Stimulated activated CD4-positive, alpha-beta T cell treated with anti-CD3 and anti-CD28 coated beads, Interleukin-1b, Interleukin-23, amount 100 ng/mL, for 24 hours (primary cell): ENCODE measurements around the gene PLEKHA5.

Experiments used
- DNase-seq, 4 experiments: peaks; one replicate each; pipeline ENCODE4 v3.0.0-alpha.2; 2020; ENCODE audit warnings: low read depth in 4 of 4, low spot score in 1 of 4

The PLEKHA5 gene

DNA sequence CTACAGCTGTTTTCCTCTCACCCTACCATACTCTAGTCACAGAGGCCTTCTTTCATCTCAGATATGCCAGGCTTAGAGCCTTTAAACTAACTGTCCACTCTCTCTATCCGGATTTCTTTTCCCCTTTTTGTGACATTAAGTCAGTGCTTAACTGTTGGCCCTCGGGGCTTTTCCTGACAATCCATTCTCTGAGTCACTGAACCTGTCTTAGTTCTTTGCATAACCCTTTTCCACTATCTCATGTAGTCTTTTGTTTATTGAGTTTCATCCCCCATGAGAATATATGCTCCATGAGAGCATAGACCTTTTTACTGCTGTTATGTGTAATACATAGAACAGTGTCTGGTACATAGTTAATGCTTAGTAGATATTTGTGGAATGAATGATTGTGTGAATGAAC is 68.7 kb downstream of the PLEKHA5 start:
- no peak for DNase-seq

DNA sequence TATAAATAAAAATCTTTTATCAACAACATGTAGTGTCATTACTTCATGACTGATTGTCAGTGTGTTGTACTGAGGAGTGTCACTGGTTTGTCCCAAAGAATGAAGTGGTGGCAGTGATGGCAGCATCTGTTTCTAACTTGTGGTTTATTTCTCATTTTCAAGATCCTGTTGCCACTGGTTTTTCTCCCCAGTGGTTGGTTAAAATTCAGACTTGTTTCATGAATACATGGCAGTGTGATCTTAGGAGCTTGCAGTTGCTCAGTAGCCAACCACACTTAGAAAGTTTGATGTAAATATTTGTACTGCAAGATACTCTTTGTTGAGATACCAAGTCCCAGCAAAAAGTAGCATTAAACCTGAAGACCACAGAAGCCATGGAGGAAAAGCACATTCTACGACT is 69.8 kb downstream of the PLEKHA5 start:
- DNase-seq: no peak

DNA sequence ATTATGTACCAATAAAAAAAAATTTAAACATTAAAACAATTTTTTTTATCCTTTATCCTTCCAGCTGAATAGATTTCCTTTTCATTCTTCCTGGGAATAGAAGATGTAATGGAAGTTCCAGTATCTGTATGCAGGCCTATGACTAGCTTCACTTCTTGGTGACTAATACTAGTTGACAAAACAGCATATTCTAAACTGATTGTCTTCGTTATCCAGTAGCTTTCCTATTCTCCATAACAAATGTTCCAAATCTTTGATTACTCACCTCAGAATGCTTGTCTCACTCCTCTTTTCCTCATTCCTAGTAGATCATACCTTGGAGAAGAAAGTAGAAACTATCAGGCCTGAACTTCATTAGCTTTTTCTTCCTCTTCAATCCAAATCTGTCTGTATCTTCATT is 70.7 kb downstream of the PLEKHA5 start:
- DNase-seq: no peak

DNA sequence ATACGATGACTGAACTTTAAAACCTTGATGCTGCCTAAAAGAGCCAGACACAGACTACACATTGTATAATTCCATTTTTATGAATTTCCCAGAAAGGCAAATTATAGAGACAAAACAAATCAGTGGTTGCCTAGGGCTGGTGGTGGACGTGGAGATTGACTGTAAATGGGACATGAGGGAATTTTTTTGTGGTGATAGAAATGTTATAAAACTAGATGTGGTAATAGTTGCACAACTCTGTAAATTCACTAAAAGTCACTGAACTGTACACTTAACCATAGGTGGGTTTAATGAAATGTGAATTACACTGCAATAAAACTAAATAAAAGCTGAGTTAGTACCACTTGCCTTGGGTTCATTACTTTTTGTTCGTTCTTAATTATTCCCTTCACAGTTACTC is 72.1 kb downstream of the PLEKHA5 start:
- DNase-seq: no peak

DNA sequence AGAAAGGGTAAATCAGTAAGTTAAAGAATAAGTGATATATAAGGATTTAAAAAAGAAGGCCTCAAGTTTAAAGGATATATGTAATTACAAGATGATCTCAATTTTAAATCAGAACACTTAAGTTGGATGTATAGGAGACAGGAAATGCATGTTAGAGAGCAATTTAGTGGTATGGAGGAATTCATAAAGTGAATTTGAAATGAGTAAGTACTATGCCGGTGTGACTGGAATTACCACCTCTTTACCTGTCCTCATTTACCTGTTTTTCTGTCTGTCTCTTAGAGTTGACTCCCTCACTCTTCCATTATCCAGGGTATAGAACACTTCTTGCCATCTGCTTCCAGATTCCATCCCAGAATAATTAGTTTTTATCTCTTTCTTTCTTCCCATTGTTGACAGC is 73.5 kb downstream of the PLEKHA5 start:
- no peak for DNase-seq

DNA sequence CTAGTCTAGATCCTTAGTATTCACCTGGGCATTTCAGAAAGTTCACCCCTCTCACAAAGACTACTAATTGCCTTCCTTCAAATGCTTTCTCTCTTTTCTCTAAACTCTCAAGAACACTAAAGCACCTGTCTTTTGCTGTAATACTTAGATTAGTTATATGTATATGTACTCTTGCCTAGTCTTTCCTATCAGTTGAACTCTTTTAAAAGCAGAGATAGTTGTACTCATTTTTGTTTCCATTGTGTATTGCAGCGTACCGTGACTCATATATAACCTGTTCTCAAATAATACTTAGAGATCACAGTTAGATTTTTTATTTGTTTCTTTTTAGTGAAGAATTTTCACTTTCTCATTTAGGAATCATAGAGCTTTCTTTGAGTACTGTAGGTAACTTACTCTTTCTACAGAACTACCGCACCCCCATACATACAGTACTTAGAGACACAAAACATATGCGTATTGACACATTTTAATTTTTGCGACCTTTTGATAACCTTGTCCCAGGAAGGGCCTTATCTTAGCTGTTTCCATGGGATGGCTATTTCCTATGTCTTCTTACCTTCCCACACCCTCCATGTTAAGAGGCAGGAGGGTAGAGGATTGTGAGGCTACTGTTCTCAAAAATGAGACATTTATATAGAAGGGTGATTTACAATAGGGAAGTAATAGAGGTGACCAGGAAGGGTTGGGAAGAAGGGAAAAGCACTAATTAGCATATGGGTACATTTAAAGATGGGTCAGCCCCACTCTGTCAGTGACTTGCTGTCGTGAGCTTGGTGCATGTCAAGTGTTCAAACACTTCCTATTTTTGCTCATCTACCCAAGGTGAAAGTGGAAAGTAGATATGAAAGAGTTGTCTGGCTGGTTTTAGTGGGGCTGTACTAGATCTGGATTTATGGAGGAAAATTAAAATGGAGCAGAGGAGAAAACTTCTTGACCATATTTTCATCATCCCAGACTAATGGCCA is 74.3 kb downstream of the PLEKHA5 start:
- DNase-seq: no peak

DNA sequence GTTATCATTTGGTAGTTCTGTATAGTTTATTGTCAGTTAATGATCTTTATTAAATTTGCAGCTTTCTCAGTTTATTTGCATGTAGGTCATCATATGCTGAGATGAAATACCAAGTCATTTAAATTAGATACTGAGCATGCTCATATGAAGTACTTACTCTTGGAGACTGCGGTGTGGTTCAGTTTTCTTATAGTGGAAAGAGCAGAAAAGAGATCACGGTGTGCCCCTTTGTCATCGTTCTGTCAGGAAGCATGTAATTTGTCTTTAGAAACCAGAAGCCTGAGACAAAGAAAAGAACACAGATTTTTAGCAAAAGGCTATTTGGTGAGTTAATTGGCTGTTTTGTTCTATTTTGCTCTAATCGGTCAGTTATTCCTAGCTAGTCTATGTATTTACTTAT is 75.6 kb downstream of the PLEKHA5 start:
- DNase-seq: no peak

DNA sequence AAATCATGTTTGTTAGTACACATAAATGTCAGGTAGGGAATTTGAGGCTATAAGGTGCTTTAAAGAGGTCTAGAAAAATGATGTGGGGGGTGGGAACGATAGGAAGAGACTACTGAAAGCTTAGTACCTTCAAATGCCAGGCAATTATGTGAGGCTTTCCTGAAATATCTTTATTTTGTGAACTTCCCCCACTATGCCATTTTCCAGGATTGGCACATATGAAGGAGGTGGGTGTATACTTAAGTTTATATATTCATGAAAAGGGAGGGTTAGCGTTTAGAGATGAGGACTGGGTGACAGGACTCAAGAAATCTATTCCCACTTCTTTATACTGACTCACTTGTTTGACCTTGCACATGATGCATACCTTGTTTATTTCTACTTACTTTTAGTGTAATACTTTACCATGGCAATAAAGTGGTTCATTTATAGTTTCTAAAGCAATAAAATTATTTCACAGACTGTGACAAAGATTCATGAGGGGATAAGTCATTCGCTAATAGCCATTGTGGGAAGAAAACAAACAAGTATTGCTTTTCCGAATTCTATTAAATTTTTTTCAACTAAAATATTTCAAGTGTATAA is 77.1 kb downstream of the PLEKHA5 start:
- DNase-seq: no peak

DNA sequence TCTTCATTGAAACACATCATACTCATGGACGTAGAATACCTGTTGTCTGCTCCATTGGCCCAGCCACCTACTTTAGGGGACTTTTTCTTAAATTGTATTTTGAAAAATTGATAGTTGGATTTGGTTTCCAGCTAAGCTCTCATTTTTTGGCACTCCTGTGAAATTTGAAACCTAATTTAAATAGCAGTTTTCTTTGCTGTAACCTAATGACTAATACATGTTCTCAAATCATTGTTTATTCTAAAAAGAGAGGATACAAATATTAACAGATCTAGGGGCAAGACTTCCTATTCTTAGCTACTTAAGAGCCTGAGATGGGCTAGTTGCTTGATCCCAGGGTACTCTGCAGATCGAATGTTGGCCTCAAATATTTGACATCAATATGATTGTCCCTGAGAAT is 78.9 kb downstream of the PLEKHA5 start:
- no peak for DNase-seq

DNA sequence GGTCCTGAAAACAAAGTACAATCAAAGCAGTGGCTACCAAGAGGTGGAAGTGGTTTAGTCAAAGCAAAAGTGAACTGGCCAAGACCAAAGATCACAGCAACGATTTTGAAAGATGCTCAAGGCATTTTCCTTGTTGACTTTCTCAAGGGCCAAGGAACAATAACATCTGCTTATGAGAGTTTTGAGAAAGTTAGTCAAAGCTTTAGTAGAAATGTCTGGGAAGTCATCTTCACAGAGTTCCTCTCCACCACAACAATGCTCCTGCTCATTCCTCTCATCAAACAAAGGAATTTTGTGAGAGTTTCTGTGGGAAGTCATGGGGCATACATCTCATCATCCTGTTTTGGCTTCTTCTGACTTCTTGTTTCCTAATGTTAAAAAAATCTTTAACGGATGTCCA is 80.1 kb downstream of the PLEKHA5 start:
- no peak for DNase-seq

DNA sequence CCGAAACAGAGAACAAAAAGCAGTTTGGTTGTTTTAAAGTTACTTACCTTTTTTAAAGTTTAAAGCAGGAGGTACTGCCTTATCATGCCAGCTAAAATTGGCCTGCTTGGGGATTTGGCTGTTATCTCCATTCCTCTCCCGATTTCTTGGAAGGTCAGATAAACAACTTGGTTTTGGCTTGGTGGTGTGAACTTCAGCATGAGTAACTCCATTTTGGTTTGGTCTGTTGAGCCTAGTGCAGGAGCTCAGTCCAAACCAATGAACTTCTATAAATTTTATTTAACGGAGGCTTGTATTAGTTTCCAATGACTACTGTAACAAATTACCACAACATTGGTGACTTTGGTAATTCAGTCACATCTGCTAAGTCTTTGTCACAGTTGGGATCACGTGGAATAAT is 82.3 kb downstream of the PLEKHA5 start:
- DNase-seq: no peak

DNA sequence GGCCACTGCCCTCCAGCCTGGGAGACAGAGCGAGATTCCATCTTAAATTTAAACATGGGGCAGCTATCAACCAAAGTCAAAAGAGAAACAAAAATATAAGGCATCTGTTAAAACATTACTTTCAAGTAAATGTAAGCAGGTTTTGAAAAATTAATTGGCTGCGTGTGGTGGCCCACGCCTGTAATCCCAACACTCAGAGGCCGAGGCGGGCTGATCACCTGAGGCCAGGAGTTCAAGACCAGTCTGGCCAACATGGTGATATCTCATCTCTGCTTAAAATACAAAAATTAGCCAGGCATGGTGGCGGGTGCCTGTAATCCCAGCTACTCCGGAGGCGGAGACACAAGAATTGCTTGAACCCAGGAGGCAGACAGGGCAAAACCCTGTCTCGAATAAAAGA is 82.7 kb downstream of the PLEKHA5 start:
- no peak for DNase-seq

DNA sequence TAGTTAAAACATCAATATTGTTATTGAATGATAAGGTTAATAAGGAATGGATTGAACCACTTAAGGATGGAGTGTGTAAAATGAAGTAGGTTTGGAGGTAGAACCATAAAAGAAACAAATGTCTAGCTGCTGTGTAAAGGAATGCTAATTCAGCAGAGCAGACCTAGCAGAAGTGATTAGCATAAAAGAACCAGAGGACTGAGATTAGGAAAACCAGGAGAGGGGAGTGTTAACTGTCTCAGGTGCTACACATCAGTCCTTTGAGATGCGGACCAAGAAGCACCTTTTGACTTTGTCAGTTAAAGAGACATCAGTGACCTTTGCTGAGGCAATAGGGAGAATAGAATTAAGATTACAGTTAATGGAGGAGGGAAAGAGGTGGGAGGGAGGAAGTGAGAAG is 84.5 kb downstream of the PLEKHA5 start:
- no peak for DNase-seq

DNA sequence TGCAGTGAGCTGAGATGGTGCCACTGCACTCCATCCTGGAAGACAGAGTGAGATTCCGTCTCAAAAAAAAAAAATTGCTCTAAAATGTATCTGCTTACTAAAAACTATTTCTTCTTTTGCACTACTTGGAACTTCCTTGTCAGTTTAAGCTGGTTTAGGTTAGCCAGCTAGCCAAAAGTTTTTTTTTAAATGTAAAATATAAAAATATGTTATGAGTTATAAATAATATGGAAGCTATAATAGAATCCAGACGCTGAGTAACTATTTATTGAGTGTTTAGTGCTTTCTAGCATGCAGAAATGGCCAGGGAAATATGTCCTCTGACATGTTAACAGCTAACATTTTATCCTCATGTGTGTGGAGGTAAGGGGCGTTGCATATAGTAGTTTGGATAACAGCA is 85.6 kb downstream of the PLEKHA5 start:
- DNase-seq: no peak

DNA sequence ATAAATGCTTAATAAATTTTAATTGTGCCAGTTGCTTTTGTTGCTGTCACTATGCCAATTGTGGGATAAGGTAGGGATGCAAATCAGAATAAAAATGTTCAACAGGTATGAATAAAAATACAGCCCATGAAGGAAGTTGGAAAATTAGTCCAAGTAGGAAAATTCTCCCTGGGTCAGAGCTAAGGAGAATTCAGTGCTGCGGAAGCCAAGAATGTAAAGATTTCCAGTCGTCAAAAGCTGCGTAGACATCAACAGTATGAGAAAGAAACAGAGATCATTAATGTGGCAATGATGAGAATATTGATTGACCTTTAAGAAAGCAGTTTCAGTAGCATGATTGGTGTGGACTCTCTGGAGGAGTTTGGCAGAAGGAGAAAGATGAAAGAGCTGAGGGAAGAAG is 87.9 kb downstream of the PLEKHA5 start:
- DNase-seq: no peak

DNA sequence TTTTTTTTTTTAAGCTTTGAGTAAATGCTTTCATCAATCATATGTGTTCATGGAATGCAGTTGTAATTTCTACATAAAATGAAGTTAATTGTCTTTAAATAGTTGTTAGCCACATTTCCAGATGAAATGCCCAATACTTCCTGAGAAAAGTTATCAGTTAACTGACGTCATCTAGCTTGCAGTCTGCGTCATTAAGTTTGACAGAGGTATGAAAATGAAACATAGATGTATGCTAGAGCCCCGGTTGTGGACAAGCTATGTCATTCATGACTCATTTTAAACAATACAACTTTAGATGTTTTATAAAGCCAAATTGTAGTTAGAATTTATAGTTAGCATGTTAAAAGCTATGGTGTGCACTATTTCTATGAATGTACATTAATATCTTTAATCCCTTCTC is 90.7 kb downstream of the PLEKHA5 start:
- no peak for DNase-seq

DNA sequence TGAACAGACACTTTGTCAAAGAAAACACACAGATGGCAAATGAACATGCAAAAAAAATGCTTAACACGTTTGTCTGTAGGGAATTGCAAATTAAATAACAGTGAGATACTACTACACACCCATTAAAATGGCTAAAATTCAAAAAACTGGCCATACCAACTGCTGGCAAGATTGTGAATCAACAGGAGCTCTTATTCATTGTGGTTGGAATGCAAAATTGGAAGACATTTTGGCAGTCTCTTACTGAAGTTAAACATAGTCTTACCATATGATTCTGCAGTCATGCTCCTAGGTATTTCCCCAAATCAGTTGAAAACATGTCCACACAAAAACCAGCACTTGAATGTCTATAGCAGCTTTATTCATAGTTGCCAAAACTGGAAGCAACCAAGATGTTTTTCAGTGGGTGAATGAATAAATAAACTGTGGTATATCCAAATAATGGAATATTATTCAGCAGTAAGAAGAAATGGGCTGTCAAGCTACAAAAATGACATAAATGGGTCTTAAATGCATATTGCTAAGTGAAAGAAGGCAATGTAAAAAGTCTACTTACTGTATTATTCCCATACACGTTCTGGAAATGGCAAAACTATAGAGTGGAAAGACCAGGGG is 91.4 kb downstream of the PLEKHA5 start:
- DNase-seq: no peak

DNA sequence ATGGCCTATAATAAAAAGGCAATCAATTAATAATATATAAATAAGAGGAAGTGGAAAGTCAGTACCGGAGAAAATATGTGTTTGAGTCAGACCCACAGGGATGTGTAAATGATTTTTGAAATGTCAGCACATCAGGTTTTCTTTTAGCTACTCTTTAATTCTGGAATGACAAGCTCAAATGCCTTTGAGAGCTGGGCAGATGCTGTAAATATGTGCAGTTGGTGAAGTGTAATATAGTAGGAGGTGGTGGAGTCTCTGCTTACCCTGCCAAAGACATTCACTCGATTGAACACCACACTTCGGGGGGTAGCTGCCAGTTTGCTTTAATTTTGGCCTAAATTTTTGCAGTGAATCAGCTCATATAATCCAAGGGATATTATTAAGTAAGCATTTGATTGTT is 93.0 kb downstream of the PLEKHA5 start:
- no peak for DNase-seq

DNA sequence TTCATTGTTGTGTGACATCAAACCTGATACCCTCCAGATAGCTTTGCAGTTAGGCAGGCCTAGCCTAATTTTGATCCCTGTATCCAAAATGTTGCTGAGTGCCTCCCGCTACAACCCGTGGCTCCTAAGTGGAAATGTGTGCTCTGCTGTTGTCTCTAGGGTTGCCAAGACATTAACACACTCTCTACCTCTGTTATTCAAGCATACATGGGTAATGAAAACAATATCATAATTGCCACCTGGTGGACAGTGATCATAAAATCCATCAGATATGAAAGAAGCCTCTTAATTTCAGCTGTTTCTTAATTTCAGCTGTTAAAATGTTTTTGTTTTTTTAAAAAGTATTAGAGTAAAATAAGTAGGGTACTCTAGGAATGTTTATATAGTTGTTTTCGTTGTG is 93.5 kb downstream of the PLEKHA5 start:
- DNase-seq: no peak

DNA sequence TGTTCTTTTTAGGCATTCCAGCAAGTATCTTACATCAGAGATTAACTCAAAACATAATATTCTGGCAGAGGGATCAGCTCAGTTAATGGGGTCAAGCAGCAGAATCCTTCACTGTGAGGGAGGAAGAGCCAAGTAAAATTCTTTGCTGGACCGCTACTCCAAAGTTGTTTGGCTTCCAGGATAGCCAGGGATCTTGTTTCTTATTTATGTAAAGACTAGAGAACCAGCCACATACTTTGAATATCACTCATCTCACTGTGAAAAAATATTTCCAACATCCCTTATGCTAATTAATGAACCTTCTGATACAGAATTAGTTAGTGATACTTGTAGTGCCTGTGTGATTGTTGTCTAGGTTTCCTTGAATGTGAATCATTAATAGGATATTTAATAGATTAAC is 94.2 kb downstream of the PLEKHA5 start:
- no peak for DNase-seq

DNA sequence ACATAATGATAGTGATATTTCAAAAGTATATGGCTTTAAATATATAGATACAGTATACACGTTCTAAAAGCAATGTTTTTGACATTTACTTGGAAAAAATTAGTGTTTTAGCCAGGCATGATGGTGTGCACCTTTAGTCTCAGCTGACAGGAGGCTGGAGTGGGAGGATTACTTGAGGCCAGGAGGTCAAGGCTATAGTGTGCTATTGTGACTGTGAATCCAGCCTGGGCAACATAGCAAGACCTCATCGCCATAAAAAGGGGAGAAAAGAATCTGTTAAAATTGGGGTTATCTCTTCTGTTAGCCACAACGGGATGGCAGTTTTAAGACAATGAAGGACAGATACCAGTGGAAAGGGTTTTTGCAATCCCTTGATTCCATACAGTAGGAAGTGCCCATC is 95.2 kb downstream of the PLEKHA5 start:
- no peak for DNase-seq

DNA sequence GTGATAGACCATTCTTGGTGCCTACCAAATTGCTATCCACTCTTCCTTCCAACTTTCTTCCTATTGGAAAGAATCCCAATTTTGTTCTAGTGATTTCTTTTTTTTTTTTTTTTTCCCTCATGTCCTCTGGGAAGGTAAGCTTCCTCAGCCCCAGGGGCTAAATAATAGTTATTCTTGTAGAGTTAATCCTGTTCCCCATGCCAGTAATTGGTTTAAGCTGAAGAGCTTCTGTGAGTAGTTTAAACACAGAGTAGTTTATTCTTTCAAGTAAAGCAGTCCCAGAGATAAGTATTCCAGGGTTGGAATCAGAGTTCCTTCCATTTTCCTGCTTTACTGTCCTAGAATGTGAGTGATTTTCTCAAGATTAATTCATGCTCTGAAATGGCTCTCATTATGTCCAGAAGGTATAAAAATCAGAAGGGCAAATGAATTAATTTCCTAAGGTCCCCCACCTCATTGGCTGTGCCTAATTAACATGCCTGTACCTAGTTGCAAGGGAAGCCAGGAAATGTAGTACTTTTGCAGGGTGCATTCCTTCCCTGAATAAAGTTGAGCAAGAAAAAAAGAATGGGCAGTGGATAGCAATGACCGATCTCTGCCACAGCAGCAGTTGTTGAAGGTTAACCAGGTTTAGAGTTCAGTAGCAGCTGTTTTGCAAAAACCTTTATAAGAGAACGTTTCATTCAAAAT is 97.8 kb downstream of the PLEKHA5 start:
- DNase-seq: no peak
